ENCODE measurements around the gene TFRC. TPM values are rescaled to one million over a fixed set of nuclear protein-coding genes. Genes with fewer than 3 reads are reported as not detected.
"Not testable (repeated sequence)": the region's sequence is repeated elsewhere in the genome, so short reads cannot be mapped to it uniquely, and the experiment has no call there.

TFRC gene
- total RNA-seq, 3 donors from 2014 or later: 57.6 to 116 (median 80.3) TPM

DNA sequence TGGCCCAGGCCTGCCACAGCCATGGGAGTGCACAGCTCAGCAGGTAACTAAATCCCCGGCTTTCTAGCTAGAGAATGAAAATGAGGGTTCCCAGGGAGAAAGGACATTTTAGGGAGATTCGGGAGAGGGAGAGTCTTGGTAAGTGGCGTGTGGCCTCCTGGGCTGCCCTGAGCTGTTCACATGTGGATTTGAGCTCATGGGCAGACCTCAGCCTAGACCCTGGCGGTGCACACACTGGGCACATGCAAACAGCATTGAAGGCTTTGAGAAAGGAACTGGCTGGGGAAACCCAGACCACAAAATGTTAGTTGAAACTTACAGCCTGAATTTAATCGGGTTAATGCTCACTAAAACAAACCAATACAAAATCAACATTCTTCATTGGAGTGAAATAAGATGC is 72.4 kb downstream of the TFRC start:
- no peak for DNase-seq (ENCODE audit: low spot score in 2 of 2)
- Histone ChIP-seq H3K36me3 (no peaks in the 10 kb centered on the region), H3K4me3 (no peak overlapping the region), H3K4me1 (no peaks in the 10 kb centered on the region), H3K27me3 (no peaks in the 10 kb centered on the region), H3K27ac (no peak overlapping the region), H3K9me3 (no peaks in the 10 kb centered on the region)
- intact Hi-C loops (cut with DNase I; ENCODE audit: low total_unique reads): no loop called here
- no peak for TF ChIP-seq POLR2AphosphoS5 (IDR thresholded peaks at IDR 0.05)
- TF ChIP-seq POLR2A (IDR thresholded peaks at IDR 0.05): no peak
- TF ChIP-seq, protein P1, sequence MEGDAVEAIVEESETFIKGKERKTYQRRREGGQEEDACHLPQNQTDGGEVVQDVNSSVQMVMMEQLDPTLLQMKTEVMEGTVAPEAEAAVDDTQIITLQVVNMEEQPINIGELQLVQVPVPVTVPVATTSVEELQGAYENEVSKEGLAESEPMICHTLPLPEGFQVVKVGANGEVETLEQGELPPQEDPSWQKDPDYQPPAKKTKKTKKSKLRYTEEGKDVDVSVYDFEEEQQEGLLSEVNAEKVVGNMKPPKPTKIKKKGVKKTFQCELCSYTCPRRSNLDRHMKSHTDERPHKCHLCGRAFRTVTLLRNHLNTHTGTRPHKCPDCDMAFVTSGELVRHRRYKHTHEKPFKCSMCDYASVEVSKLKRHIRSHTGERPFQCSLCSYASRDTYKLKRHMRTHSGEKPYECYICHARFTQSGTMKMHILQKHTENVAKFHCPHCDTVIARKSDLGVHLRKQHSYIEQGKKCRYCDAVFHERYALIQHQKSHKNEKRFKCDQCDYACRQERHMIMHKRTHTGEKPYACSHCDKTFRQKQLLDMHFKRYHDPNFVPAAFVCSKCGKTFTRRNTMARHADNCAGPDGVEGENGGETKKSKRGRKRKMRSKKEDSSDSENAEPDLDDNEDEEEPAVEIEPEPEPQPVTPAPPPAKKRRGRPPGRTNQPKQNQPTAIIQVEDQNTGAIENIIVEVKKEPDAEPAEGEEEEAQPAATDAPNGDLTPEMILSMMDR (IDR thresholded peaks at IDR 0.05): no peak

DNA sequence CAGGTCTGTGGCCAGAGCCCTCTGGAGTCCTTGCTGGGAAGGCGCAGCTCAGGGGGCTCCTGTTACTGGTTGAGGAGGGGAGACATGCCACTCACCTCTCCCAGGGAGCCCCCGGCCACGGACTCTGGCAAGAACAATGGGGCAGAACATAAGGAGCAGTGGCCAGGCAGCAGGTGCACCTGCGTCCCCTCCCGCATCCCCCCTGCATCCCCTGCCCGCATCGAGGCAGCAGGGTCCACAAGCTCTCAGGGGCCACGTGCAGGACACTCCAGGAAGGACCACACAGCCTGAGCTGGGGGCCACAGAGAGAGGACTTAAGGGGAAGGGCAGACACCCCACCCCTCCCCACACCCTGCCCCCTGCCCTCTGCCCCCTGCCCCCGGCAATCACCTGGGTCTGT is 73.0 kb downstream of the TFRC start:
- DNase-seq (ENCODE audit: low spot score in 2 of 2): no peak

DNA sequence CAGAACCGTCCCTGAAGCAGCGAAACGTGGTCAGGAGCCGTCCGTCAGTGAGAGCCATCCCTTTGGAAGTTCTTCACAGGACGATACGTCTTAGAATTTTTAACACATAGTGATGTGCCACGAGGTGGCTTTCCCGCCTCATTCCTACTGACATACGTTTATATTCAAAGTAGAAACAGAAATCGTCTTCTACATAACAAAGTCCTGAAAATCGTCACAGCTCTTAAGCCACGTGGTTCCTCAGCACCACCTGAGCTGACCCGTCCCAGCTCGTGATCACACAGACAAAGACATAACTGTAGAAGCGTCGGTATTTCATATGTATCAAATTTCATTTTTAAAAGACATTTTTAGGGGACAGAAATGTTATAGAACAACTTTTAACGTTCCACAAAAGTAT is 73.5 kb downstream of the TFRC start:
- H3K27me3 ChIP-seq: no peaks in the 10 kb centered on the region
- no peak for TF ChIP-seq POLR2AphosphoS5 (IDR thresholded peaks at IDR 0.05)
- TF ChIP-seq, protein P1 (IDR thresholded peaks at IDR 0.05): no peak
- TF ChIP-seq POLR2A (IDR thresholded peaks at IDR 0.05): no peak
- intact Hi-C loops (cut with DNase I; ENCODE audit: low total_unique reads): no loop called here
- no peak for DNase-seq (ENCODE audit: low spot score in 2 of 2)
- H3K36me3 ChIP-seq: no peaks in the 10 kb centered on the region
- H3K27ac ChIP-seq: no peak overlapping the region
- H3K4me3 ChIP-seq: no peak overlapping the region
- no peaks in the 10 kb centered on the region for H3K4me1 ChIP-seq
- no peaks in the 10 kb centered on the region for H3K9me3 ChIP-seq

More for the DNA sequence above, 73.0 kb downstream of the TFRC start:
- H3K36me3 ChIP-seq: no peaks in the 10 kb centered on the region
- no peaks in the 10 kb centered on the region for H3K4me1 ChIP-seq
- H3K27ac ChIP-seq: no peak overlapping the region
- TF ChIP-seq, protein P1 (IDR thresholded peaks at IDR 0.05): no peak
- no peak for TF ChIP-seq POLR2AphosphoS5 (IDR thresholded peaks at IDR 0.05)
- TF ChIP-seq POLR2A (IDR thresholded peaks at IDR 0.05): no peak
- H3K4me3 ChIP-seq: no peak overlapping the region
- intact Hi-C loops (cut with DNase I; ENCODE audit: low total_unique reads): no loop called here
- no peaks in the 10 kb centered on the region for H3K27me3 ChIP-seq
- H3K9me3 ChIP-seq: no peaks in the 10 kb centered on the region

DNA sequence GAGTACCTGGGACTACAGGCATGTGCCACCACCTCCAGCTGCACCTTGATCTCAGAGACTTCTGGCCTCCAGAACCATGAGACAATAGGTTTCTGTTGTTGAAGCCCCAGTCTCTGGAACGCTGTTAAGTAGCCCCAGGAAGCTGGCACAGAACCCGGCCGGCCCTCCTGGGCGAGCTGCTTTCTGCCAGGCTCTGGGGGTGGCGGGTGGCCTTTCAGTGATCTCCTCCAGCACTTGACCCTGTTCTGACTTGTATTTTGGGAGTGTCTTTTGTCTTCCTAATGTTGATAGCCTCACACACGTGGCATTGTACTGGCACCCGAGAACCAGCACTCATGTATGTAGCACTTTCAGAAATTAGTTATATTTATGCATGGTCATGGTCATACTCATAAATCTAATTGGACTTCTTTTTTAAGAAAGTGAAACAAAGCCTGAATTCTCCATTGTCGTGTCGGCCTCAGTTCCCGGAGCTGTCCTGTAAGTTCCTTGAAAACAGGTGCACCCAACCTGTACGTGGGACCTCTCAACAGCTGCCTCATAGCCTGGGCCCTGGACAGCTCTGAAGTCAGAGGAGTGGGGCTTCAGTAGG is 74.0 kb downstream of the TFRC start:
- DNase-seq (ENCODE audit: low spot score in 2 of 2): no peak
- intact Hi-C loops (cut with DNase I; ENCODE audit: low total_unique reads): no loop called here
- H3K27ac ChIP-seq: no peak overlapping the region

DNA sequence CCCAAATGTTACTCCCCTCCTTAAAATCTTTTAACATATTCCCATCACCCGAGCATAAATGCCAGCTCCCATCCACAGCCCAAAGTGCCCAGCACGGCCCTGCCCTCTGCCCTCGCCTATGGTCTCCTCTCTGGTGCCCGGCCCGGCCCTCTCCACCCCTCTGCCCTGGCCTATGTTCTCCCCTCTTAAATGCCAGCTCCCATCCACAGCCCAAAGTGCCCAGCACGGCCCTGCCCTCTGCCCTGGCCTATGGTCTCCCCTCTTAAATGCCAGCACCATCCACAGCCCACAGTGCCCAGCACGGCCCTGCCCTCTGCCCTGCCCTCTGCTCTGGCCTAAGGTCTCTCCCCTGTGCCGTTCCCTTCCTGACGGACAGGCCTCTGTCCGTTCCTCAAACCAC is 76.6 kb downstream of the TFRC start:
- H3K36me3 ChIP-seq; H3K27me3 ChIP-seq; DNase-seq (ENCODE audit: low spot score in 2 of 2); H3K4me3 ChIP-seq; H3K9me3 ChIP-seq; H3K27ac ChIP-seq; intact Hi-C loops (cut with DNase I; ENCODE audit: low total_unique reads); H3K4me1 ChIP-seq: not testable (repeated sequence)

More for the DNA sequence above, 74.0 kb downstream of the TFRC start:
- Histone ChIP-seq H3K4me1 (no peaks in the 10 kb centered on the region), H3K36me3 (no peaks in the 10 kb centered on the region), H3K9me3 (no peaks in the 10 kb centered on the region), H3K4me3 (no peak overlapping the region), H3K27me3 (no peaks in the 10 kb centered on the region)
- TF ChIP-seq POLR2AphosphoS5 (IDR thresholded peaks at IDR 0.05): no peak
- TF ChIP-seq, protein P1 (IDR thresholded peaks at IDR 0.05): no peak
- TF ChIP-seq POLR2A (IDR thresholded peaks at IDR 0.05): no peak

DNA sequence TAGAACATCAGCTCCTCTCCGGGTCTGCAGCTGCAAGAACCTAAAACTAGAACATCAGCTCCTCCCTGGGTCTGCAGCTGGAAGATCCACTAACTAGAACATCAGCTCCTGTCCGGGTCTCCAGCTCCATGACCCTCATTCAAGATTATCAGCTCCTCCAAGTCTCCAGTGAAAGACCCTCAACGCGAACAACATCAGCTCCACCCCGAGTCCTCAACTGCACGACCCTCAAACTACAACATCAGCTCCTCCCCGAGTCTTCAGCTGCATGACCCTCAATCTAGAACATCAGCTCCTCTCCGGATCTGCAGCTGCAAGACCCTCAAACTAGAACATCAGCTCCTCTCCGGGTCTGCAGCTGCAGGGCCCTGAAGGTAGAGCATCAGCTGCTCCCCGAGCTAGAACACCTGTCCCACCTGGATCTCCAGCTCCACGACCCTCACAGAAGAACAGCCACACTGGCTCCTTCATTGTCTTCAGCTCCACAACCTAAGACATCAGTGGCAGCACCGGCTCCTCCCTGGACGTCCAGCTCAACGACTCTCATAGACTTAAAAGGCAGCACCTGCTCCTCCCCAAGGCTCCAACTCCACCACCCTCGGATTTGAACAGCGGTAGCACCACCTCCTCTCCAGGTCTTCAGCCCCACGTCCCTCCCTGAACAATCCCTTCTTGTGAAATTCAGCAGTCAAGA is 77.4 kb downstream of the TFRC start:
- DNase-seq (ENCODE audit: low spot score in 2 of 2); H3K4me1 ChIP-seq; H3K9me3 ChIP-seq; H3K36me3 ChIP-seq; intact Hi-C loops (cut with DNase I; ENCODE audit: low total_unique reads); H3K4me3 ChIP-seq; H3K27ac ChIP-seq; H3K27me3 ChIP-seq: not testable (repeated sequence)
